Measurements from ENCODE around the gene LEP. TPM values are rescaled to one million over a fixed set of nuclear protein-coding genes. Genes with fewer than 3 reads are reported as not detected.

Gene LEP
- total and polyA plus RNA-seq, 2 experiments from 2014 or later = 0.11 to 0.22 TPM

- Histone ChIP-seq H3F3A (ENCODE audit: insufficient read depth) (peaks cover 12% of the 10 kb centered on the region), H3K9ac (no peak overlapping the region), H3K4me3 (no peak overlapping the region), H3K27me3 (replicated peaks; ENCODE audit: insufficient read depth) (no peaks in the 10 kb centered on the region), H4K20me1 (ENCODE audit: insufficient read depth) (no peaks in the 10 kb centered on the region), H3K36me3 (ENCODE audit: low read depth) (no peaks in the 10 kb centered on the region), H3K4me2 (ENCODE audit: unreplicated experiment) (no peak overlapping the region), H3K27ac (no peak overlapping the region), H2AFZ (no peak overlapping the region), H3K79me2 (ENCODE audit: insufficient read depth) (no peaks in the 10 kb centered on the region), H3K9me3 (ENCODE audit: low read depth) (no peaks in the 10 kb centered on the region), H3K9me2 (ENCODE audit: insufficient read depth) (no peaks in the 10 kb centered on the region), H3K4me1 (ENCODE audit: insufficient read depth) (peaks cover 12% of the 10 kb centered on the region)
- TF ChIP-seq EZH2 (IDR thresholded peaks at IDR 0.05; ENCODE audit: insufficient read depth, poor library complexity, severe bottlenecking) = no peak
- no peak for TF ChIP-seq EZH2phosphoT487 (IDR thresholded peaks at IDR 0.05; ENCODE audit: insufficient read depth, low read depth)
- 59 to 63% methylated on average over 3 of the region's 3 CpGs for WGBS, 2 experiments (ENCODE audit: low coverage in 1 of 2, low lambda C conversion rate in 2 of 2, missing lambda C conversion rate in 2 of 2)
- in situ Hi-C loops (cut with MboI) = no loop called here
- DNase-seq = no peak
Measured at GRCh38 chr7:128227271-128227670, 13.8 kb upstream of the LEP start.

DNA sequence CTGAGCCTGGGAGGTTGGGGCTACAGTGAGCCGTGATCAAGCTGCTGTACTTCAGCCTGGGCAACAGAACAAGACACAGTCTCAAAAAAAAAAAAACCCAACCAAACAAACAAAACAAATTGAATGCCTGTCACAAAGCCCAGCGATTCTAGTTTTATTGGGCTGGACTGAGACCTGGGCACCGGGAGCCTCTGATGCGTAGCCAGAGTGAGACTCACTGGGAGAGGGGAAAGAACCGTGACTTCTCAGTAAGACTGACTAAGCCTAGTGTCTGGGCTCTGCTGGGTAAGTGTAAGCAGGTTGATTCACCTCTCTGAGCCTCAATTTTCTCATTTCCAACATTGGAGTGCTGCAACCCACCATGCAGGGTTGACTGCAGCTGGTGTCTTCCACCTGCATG lies 10.1 kb upstream of the LEP start:
- Histone ChIP-seq H3K79me2 (ENCODE audit: insufficient read depth) (no peaks in the 10 kb centered on the region), H3K9ac (no peak overlapping the region), H3K4me3 (no peak overlapping the region), H3K36me3 (ENCODE audit: low read depth) (no peaks in the 10 kb centered on the region), H3K9me3 (ENCODE audit: low read depth) (no peaks in the 10 kb centered on the region), H3F3A (ENCODE audit: insufficient read depth) (no peaks in the 10 kb centered on the region), H3K9me2 (ENCODE audit: insufficient read depth) (no peaks in the 10 kb centered on the region), H4K20me1 (ENCODE audit: insufficient read depth) (no peaks in the 10 kb centered on the region), H3K27ac (no peak overlapping the region), H3K4me1 (ENCODE audit: insufficient read depth) (no peaks in the 10 kb centered on the region), H2AFZ (no peak overlapping the region), H3K27me3 (replicated peaks; ENCODE audit: insufficient read depth) (no peaks in the 10 kb centered on the region), H3K4me2 (ENCODE audit: unreplicated experiment) (no peak overlapping the region)
- DNase-seq = no peak
- 84% methylated on average over 5 of the region's 5 CpGs for WGBS, 2 experiments (ENCODE audit: low coverage in 1 of 2, low lambda C conversion rate in 2 of 2, missing lambda C conversion rate in 2 of 2)
- TF ChIP-seq EZH2 (IDR thresholded peaks at IDR 0.05; ENCODE audit: insufficient read depth, poor library complexity, severe bottlenecking) = no peak
- no peak for TF ChIP-seq EZH2phosphoT487 (IDR thresholded peaks at IDR 0.05; ENCODE audit: insufficient read depth, low read depth)
- in situ Hi-C loops (cut with MboI) = no loop called here

GRCh38 chr7:128231677-128232076 lies 9.4 kb upstream of the LEP start:
- H4K20me1 ChIP-seq (ENCODE audit: insufficient read depth) = no peaks in the 10 kb centered on the region
- no peak overlapping the region for H3K4me3 ChIP-seq
- no peaks in the 10 kb centered on the region for H3K27me3 ChIP-seq (replicated peaks; ENCODE audit: insufficient read depth)
- peaks cover 4% of the 10 kb centered on the region for H3F3A ChIP-seq (ENCODE audit: insufficient read depth)
- no peak overlapping the region for H3K9ac ChIP-seq
- no peaks in the 10 kb centered on the region for H3K36me3 ChIP-seq (ENCODE audit: low read depth)
- in situ Hi-C loops (cut with MboI) = no loop called here
- H3K9me2 ChIP-seq (ENCODE audit: insufficient read depth) = no peaks in the 10 kb centered on the region
- no peak overlapping the region for H2AFZ ChIP-seq
- no peak overlapping the region for H3K4me2 ChIP-seq (ENCODE audit: unreplicated experiment)
- no peaks in the 10 kb centered on the region for H3K9me3 ChIP-seq (ENCODE audit: low read depth)
- no peaks in the 10 kb centered on the region for H3K4me1 ChIP-seq (ENCODE audit: insufficient read depth)
- H3K27ac ChIP-seq = no peak overlapping the region
- TF ChIP-seq EZH2phosphoT487 (IDR thresholded peaks at IDR 0.05; ENCODE audit: insufficient read depth, low read depth) = no peak
- TF ChIP-seq EZH2 (IDR thresholded peaks at IDR 0.05; ENCODE audit: insufficient read depth, poor library complexity, severe bottlenecking) = no peak
- DNase-seq = no peak
- 71 to 74% methylated on average over 6 of the region's 6 CpGs for WGBS, 2 experiments (ENCODE audit: low coverage in 1 of 2, low lambda C conversion rate in 2 of 2, missing lambda C conversion rate in 2 of 2)
- no peaks in the 10 kb centered on the region for H3K79me2 ChIP-seq (ENCODE audit: insufficient read depth)

- Histone ChIP-seq H3K4me3 (no peak overlapping the region), H4K20me1 (ENCODE audit: insufficient read depth) (no peaks in the 10 kb centered on the region), H3K36me3 (ENCODE audit: low read depth) (no peaks in the 10 kb centered on the region), H3K27ac (no peak overlapping the region), H3K9me3 (ENCODE audit: low read depth) (no peaks in the 10 kb centered on the region), H3F3A (ENCODE audit: insufficient read depth) (peaks cover 16% of the 10 kb centered on the region), H3K9me2 (ENCODE audit: insufficient read depth) (no peaks in the 10 kb centered on the region), H3K4me2 (ENCODE audit: unreplicated experiment) (no peak overlapping the region), H3K9ac (no peak overlapping the region), H3K4me1 (ENCODE audit: insufficient read depth) (peaks cover 6% of the 10 kb centered on the region; the same call in 1 of the 2 replicates), H2AFZ (no peak overlapping the region), H3K79me2 (ENCODE audit: insufficient read depth) (no peaks in the 10 kb centered on the region), H3K27me3 (replicated peaks; ENCODE audit: insufficient read depth) (no peaks in the 10 kb centered on the region)
- WGBS, 2 experiments (ENCODE audit: low coverage in 1 of 2, low lambda C conversion rate in 2 of 2, missing lambda C conversion rate in 2 of 2) = 61 to 70% methylated on average over 5 of the region's 5 CpGs
- TF ChIP-seq EZH2 (IDR thresholded peaks at IDR 0.05; ENCODE audit: insufficient read depth, poor library complexity, severe bottlenecking) (no peak), EZH2phosphoT487 (IDR thresholded peaks at IDR 0.05; ENCODE audit: insufficient read depth, low read depth) (no peak)
- in situ Hi-C loops (cut with MboI) = no loop called here
- no peak for DNase-seq
Measured at GRCh38 chr7:128233471-128233870, 7.6 kb upstream of the LEP start.

GRCh38 chr7:128234476-128235026 lies 6.5 kb upstream of the LEP start:
- H3K79me2 ChIP-seq (ENCODE audit: insufficient read depth) = no peaks in the 10 kb centered on the region
- H3K9me3 ChIP-seq (ENCODE audit: low read depth) = peaks cover 3% of the 10 kb centered on the region
- H3K27ac ChIP-seq = no peak overlapping the region
- no peak for TF ChIP-seq EZH2 (IDR thresholded peaks at IDR 0.05; ENCODE audit: insufficient read depth, poor library complexity, severe bottlenecking)
- TF ChIP-seq EZH2phosphoT487 (IDR thresholded peaks at IDR 0.05; ENCODE audit: insufficient read depth, low read depth) = no peak
- H3K36me3 ChIP-seq (ENCODE audit: low read depth) = no peaks in the 10 kb centered on the region
- no peak overlapping the region for H3K4me3 ChIP-seq
- peaks cover 16% of the 10 kb centered on the region for H3F3A ChIP-seq (ENCODE audit: insufficient read depth)
- peaks cover 6% of the 10 kb centered on the region; the same call in 1 of the 2 replicates for H3K4me1 ChIP-seq (ENCODE audit: insufficient read depth)
- in situ Hi-C loops (cut with MboI) = no loop called here
- WGBS, 2 experiments (ENCODE audit: low coverage in 1 of 2, low lambda C conversion rate in 2 of 2, missing lambda C conversion rate in 2 of 2) = 54 to 61% methylated on average over 8 to 9 of the region's 9 CpGs
- no peaks in the 10 kb centered on the region for H4K20me1 ChIP-seq (ENCODE audit: insufficient read depth)
- no peak overlapping the region for H3K9ac ChIP-seq
- no peaks in the 10 kb centered on the region for H3K27me3 ChIP-seq (replicated peaks; ENCODE audit: insufficient read depth)
- no peaks in the 10 kb centered on the region for H3K9me2 ChIP-seq (ENCODE audit: insufficient read depth)
- no peak for DNase-seq
- no peak overlapping the region for H3K4me2 ChIP-seq (ENCODE audit: unreplicated experiment)
- no peak overlapping the region for H2AFZ ChIP-seq
